GM18870 (cell line): Measurements from ENCODE around the gene GLCCI1.

Experiments used
- ATAC-seq: cut with Tn5 transposase; IDR thresholded peaks from one replicate; pipeline ENCODE4 v1.9.1; 2021; ENCODE audit warnings: moderate library complexity; ENCODE audit not compliant: unreplicated experiment

The GLCCI1 gene

DNA sequence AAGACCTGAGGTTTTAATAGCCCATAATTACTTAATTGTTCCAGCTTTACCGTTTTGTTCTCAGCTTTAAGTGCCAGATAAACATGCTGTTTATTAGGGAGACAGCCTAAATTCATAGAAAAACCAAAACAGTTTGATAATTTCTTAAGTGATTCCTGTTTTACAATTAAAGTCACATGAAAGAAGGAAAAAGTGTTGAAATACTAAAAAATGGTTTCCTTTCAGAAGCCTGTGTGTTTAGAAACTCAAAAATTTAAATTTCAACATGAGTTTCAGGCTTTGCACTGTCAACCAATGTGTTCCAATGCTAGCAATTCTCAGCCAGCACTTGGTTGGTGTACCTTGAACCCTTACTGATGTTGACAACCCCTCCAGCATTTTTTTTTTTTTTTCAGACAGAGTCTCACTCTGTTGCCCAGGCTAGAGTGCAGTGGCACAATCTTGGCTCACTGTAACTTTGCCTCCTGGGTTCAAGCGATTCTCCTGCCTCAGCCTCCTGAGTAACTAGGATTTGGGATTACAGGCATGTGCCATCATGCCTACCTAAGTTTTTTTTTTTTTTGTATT is 158.1 kb downstream of the GLCCI1 start:
- ATAC-seq: no peak

- no peak for ATAC-seq
Measured at GRCh38 chr7:8128449-8129317, 160.1 kb downstream of the GLCCI1 start.

GRCh38 chr7:8129318-8129659 is 160.7 kb downstream of the GLCCI1 start:
- no peak for ATAC-seq

DNA sequence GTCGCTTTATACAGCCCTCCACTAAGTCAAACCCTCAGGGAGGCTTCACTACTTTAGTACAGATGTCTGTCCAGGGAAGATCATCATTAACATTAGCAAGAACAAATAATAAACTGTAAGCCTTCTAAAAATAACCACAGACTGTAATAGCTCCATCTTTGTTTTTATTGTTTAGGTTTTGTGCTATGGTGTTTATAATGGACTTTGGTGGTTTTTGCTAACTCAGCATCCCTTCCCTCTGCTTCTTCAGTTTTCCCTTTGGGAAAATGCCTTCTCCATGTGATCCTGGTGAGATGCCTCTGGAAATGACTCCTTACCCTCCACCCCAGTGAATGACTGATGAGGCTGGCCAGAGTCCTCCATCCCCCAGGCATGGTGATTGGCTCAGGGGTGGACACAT is 162.1 kb downstream of the GLCCI1 start:
- ATAC-seq: no peak

DNA sequence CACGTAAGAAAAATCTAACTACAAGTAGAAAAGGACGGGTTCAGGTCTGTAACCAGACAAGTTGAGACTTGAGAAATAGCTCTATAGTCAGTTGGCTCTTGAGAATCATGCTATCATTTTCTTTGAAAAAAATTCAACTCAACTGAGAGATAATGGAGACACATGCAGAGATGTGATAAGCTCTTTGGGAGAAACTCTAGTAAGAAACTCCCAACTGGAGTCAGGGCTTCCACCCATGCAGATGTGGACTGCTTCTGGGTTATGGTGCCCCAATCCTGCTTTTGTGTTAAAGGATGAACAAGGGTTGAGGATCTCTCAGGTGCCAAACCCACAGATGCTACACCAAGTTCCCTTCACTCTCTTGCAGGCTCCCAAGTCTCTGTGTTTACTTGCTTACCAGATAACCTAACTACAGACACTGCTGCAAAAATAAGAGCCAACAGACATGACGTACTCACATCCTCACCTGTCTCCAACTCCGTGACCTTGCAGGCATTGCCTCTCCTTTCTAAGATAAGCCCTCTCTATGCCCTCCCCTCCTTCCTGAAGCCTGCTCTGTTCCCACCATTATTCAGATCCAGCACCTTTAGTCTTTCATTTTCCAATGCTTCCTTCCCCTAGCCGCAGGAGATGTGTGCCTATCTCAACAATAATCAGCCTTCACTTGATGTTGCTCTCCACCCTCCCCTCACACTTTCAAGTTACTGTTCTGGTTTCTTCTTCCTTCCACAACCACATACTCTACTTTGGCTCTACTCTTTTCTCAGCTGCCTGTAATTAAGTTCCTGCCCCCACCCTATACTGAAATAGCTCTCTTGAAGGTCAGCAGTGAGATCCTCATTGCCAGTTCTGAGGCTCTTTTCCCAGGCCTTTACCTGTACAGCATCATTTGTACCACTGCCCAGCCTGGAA is 163.4 kb downstream of the GLCCI1 start:
- ATAC-seq: peak; percentile 35

DNA sequence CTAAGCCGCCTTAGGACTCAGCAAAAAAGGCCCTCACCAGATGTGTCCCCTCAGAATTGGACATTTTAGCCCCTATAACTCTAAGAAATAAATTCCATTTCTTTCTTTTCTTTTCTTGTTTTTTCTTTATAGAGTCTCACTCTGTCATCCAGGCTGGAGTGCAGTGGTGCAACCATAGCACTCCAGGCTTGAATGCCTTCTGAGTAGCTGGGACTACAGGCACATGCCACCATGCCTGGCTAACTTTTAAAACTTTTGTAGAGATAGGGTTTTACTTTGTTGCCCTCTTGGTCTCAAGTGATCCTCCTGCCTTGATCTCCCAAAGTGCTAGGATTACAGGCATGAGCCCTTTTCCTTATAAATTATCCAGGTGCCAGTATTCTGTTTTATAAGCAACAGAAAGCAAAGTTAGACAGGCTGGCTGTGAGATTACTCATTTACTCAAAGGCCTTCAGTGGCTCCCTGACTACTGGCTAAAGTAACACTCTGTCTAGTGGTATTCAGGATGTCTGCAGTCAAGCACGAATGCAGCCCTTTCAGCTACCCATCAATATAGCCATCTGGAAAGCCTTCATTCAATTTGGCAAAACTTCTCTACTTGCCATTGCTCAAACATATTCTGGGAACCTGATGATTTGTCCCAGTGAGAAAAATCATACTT is 164.7 kb downstream of the GLCCI1 start:
- ATAC-seq: peak; percentile 18

DNA sequence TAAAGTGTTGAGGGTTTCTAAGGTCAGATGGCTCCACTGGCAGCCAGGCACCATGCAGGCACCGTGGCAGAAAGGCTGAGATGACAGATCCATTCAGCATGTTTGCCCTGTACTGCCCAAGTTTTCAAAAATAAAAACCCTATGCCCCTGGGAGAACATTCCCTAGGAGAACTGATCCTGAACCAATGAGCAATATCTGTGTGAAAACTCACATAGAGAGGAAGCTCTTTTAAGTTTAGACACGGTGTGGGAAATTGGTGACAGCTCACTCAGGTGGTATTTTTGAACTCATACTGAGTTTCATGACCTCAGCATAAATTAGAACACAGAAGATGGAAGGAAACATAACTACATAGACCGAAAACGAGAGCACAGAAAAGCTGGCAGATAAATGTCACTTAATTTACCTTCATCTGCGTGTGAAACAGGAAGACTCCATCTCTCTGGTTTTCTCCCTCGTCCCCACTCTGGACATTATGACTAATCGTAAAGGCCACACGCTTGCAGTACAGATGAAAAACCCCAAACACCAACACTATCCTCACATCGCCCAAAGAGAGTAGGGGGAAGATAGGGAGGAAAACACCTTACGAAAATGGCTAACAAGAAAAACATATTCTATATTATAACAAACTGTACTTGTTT is 165.6 kb downstream of the GLCCI1 start:
- ATAC-seq: peak; percentile 83

DNA sequence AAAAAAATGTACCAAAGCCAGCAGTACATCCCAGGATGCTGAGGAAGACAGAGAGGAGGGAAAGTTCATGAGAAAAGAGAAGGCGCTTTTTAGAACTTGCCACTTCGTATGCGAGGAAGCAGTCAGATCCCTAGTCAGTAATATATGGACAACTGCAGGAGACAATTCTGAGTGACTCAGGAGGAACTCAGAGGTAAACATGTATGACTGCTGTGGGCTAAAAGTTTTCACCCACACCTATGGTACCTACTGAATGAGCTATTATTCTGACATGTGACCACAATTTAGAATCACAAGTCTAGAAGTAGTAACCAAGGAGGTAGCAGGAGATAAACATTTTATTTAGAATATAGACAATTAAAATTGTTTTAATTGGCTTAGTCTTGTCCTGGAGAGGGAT is 166.8 kb downstream of the GLCCI1 start:
- no peak for ATAC-seq

GRCh38 chr7:8136051-8136730 is 167.6 kb downstream of the GLCCI1 start:
- ATAC-seq: no peak
